22Rv1 (cell line): ENCODE measurements around the gene SCARF2.

Source experiments
- H3K27ac ChIP-seq: fragments of 450-650 bp; 2 replicates; pipeline ENCODE4 v1.5.1; 2017
- ZFX ChIP-seq: fragments of 450-650 bp; IDR thresholded peaks from 2 replicates; pipeline ENCODE4 v1.6.1; 2017; ENCODE audit warnings: antibody characterized with exemption, borderline replicate concordance
- TF ChIP-seq, protein P1 (sequence below): fragments of 450-650 bp; IDR thresholded peaks from 2 replicates; pipeline ENCODE4 v1.5.1; 2017; ENCODE audit warnings: mild to moderate bottlenecking

The SCARF2 gene

DNA sequence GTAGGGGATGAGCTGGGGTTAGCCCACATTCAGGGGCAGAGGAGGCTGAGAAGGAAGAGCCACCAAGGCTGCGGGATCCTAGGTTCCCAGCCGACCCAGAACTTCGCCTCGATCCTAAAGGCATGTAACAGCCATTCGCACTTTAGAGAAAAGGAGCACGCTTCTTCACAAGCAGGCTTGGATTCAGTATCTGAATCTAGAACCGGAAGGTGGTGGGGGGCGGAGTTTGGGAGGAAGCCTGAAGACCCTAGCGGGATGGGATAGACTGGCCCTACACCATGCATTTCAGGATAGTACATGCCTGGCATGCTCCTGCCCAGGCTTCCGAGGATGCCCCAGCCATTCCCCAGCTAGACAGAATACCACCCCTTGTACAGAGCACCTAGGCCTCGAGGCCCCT, 4.4 kb downstream of the SCARF2 start:
- H3K27ac ChIP-seq: no peak overlapping the region
- TF ChIP-seq ZFX: no peak
- TF ChIP-seq, protein P1, sequence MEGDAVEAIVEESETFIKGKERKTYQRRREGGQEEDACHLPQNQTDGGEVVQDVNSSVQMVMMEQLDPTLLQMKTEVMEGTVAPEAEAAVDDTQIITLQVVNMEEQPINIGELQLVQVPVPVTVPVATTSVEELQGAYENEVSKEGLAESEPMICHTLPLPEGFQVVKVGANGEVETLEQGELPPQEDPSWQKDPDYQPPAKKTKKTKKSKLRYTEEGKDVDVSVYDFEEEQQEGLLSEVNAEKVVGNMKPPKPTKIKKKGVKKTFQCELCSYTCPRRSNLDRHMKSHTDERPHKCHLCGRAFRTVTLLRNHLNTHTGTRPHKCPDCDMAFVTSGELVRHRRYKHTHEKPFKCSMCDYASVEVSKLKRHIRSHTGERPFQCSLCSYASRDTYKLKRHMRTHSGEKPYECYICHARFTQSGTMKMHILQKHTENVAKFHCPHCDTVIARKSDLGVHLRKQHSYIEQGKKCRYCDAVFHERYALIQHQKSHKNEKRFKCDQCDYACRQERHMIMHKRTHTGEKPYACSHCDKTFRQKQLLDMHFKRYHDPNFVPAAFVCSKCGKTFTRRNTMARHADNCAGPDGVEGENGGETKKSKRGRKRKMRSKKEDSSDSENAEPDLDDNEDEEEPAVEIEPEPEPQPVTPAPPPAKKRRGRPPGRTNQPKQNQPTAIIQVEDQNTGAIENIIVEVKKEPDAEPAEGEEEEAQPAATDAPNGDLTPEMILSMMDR: no peak

- TF ChIP-seq, protein P1: no peak
- no peak for TF ChIP-seq ZFX
- H3K27ac ChIP-seq: no peak overlapping the region
Observed at GRCh38 chr22:20432244-20432686, 5.4 kb downstream of the SCARF2 start.

DNA sequence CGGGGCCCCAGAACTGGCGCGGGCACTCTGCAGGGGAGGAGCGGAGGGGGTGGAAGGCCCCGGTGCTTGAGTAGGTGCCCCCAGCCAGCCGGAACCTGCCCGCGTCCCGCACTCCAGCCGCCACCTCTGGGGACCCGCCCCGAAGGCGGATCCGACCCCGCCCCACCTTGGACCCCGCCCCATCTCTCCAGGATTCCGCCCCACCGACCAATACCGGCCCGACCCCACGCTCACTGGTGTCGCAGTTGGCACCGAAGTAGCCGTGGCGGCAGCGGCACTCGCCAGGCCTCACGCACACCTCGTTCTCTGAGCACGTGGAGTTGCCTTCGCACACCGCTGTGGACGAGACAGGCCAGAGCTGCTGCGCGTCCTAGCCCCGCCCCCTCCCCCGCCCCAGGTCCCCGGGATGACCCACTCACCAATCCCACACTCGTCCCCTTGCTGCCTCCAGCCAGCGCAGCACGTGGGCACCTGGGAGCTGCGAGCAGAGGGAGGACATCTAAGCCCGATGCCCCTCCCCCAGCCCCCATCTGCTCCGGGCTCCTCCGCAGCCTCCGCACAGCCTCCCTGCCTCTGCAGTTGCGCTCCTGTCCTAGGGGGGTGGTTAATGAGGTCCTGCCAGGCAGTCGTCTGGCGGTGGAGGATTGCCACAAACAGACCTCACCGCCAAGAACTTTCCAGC, 6.0 kb downstream of the SCARF2 start:
- peak overlapping the region; percentile 56; the same call in 1 of the 2 replicates for H3K27ac ChIP-seq
- TF ChIP-seq, protein P1: no peak
- no peak for TF ChIP-seq ZFX

GRCh38 chr22:20430720-20431510, 6.7 kb downstream of the SCARF2 start:
- H3K27ac ChIP-seq: peak overlapping the region; percentile 56
- TF ChIP-seq, protein P1: peak; percentile 74
- TF ChIP-seq ZFX: no peak

DNA sequence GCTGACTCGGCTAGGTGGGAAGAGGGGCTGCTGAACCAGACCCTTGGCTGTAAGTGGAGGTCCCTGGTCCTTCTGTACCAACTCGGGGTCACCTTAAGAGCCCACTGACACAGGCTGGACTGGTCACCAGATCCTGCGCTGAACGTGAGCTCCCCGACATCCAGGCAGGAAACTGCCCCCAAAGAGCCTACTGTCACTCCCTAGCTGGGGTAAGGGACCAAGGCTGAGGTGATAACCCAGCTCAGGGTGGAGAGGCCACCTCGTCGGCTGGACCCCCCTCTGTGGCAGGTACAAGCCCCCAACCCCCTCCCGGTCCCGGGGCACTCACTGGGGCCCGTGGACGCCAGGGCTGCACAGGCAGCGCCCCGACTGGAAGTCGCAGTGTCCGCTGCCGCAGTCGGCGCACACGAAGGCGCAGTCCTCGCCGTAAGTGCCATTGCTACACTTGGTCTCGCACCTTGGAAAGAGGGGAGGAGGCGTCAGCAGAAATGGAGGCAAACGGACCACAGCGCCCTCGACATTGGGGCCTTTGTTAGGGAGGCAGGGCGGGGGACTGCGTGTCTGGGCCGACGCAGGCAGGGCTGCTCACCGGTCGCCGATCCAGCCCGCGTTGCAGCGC, 7.4 kb downstream of the SCARF2 start:
- H3K27ac ChIP-seq: peak overlapping the region; percentile 56
- TF ChIP-seq, protein P1: no peak
- TF ChIP-seq ZFX: no peak

- no peak overlapping the region for H3K27ac ChIP-seq
- no peak for TF ChIP-seq ZFX
- TF ChIP-seq, protein P1: no peak
Observed at GRCh38 chr22:20429254-20430100, 8.1 kb downstream of the SCARF2 start.
